HG03097 (cell line): ENCODE results near the gene KLK5.
"Not testable (repeated sequence)": the region's sequence is repeated elsewhere in the genome, so short reads cannot be mapped to it uniquely, and the experiment has no call there.

ENCODE experiments used
- ATAC-seq: cut with Tn5 transposase; IDR thresholded peaks from one replicate; pipeline ENCODE4 v1.9.1; 2021; ENCODE audit not compliant: unreplicated experiment, low FRiP score

Gene KLK5

DNA sequence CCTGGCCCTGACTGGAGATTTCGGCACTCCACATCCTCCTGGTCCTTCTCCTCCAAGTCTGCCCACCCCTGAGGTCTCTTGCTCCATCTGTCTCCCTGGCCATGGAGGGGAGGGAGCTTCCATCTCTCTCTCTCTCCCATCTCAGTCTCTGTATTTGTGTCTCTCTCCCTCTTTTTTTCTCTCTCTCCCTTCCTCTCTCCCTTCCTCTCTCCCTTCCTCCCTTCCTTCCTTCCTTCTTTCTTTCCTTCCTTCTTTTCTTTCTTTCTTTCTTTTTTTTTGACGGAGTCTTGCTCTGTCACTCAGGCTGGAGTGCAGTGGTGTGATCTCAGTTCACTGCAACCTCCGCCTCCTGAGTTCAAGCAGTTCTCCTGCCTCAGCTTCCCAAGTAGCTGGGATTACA is 17.0 kb upstream of the KLK5 start:
- not testable (repeated sequence) for ATAC-seq

DNA sequence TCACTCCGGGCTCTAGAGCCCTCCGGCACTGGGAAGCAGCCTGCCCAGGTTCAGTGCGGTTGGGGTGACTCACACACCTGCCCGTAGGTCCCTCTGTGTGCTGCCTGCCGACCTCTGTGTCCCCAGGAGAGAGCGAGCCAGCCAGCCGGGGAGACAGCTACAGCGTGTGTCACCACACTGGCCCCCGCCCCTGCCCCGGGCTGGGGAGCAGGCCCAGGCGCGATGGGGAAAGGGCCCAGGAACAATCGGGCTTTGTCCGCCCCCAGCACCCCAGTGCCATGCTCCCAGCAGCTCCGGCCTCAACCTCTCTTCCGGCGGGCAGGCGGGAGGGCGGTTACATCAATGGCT is 16.5 kb upstream of the KLK5 start, which contains the start of gene KLK6:
TSS of gene KLK6 (minus strand) at position 179 of the 348 bp plus-strand sequence. CDS start 1,487 bp downstream, outside the sequence.
- ATAC-seq, result no peak

DNA sequence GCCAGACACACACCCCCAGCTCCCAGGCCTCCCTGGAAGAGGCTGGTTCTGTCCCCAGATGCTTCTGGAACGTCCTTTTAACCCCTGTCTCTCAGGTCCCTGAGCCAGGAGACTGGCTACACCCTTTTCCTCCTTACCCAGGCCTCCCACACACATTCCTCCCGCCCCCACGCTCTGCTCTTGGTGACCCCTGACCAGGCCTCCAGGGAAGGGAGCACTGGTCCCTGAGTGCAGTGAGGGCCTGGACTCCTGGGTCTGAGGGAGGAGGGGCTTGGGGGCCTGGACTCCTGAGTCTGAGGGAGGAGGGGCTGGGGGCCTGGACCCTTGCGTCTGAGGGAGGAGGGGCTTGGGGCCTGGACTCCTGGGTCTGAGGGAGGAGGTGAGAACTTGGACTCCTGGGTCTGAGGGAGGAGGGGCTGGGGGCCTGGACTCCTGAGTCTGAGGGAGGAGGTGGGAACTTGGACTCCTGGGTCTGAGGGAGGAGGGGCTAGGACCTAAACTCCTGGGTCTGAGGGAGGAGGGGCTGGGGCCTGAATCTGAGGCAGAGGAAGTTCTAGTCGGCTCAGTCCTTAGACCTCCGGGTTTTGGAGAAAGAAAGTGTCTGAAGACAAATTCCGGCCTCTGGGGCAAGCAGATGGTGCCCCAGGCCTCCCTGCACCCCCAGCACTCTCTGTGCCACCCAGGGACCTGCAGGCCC is 16.0 kb upstream of the KLK5 start:
- ATAC-seq, result no peak

DNA sequence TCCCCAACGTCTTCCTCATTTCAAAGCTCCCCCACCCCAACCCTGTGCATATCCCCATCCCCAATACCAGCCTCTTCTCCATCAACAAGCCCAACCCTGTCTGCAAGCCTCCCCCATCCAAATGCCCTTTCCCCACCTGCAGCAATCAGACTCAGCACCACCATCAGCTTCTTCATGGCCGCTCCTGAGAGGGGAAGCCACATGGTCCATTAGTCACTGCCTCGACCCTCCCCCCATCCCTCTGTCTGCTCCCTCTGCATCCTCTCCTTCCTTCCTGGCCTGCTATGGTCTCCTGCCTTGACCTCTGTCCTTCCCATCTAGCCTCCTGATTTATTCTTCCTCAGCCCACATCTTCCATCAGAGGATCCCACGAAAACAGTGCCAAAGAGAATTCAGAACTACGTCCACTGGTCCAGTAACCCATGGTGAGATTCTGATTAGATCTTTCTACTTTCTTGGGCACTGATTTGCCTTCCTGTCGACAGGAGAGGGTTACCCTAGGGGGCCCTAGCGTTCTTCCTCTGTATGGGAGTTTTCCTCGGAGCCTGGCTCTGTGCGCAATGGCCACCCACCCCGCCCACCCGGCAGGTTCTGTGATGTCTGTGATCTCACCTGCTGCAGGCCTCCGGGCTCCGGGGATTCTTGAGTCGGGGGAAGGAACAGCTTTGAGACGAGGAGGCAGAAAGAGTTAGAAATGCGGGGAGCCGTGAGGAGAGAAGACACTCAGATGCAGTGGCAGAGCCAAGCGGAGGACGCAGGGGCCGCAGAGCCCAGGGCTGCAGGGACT is 15.3 kb upstream of the KLK5 start:
- ATAC-seq, result no peak

DNA sequence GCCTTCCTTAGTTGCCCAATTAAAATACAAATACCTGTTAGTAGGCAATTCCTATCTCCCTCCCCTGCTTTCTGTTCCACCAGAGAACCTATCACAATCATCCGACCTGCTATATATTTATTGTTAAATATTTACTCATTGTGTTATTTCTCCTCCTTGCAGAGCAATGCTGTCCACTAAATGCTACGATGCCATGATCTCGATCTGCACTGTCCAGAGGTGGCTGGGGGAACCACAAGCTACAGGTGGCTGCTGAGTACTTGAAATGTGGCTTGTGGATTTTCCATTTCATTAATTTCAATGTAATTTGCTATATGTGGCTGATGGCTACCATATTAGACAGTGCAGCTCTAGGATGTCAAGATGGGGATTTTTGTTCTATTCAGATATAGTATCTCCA is 11.4 kb upstream of the KLK5 start:
- no peak for ATAC-seq

DNA sequence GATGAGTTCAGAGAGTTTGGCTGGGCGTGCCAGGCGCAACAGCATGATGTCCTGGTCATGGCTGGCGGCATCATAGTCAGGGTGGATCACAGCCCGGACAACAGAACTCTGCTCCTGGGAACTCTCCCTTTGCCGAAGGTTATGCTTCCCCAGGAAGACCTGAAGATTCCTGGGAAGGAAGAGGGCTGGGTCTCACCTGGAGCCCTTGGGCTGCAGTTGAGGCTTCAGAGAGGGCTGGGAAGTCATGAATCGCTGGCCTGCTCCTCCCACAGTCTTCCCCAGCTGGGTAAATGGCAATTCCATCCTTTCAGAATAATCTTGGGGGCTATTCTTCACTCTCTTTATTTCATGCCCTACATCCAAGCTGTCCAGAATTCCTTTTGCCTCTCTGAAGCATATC is 10.5 kb upstream of the KLK5 start:
- ATAC-seq, result no peak

DNA sequence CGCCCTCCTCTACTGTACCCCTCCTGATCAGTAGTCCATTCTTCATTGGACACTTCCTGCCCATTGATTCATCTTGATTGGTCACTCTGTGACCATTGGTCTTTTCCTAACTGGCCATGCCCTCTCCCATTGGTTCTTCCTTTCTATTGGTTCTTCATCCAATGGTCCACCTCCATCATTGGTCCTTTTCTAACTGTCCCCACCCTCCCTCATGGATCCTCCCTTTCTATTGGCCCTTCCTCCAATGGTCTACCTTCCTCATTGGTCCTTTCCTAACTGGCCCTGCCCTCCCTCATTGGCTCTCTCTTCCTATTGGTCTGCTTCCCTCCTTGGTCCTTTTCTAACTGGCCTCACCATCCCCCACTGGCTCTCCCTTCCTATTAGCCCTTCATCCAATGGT is 9.4 kb upstream of the KLK5 start:
- no peak for ATAC-seq

DNA sequence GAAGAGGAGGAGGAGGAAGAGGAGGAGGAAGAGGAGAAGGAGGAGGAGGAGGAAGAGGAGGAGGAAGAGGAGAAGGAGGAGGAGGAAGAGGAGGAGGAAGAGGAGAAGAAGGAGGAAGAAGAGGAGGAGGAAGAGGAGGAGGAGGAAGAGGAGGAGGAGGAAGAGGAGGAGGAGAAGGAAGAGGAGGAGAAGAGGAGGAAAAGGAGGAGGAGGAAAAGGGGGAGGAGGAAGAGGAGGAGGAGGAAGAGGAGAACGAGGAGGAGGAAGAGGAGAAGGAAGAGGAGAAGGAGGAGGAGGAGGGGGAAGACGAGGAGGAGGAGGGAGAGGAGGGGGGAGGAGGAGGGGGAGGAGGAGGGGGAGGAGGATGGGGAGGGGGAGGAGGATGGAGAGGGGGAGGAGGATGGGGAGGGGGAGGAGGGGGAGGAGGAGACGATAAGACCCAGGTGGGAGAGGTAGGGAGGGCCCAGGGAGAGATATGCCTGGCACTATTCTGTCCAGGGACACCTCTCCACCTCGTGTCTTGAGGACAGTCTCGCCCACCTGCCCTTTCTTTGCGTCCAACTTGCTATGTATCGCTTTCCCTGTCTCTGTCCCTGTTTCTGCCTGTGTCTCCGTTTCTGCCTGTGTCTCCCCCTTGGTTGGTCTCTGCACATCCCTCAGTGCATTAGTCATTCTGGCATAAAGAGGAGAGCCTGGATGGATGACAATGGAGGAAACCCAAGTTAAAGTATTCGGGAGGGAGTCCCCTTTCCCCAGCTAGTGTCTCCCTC is 7.1 kb upstream of the KLK5 start:
- no peak for ATAC-seq

DNA sequence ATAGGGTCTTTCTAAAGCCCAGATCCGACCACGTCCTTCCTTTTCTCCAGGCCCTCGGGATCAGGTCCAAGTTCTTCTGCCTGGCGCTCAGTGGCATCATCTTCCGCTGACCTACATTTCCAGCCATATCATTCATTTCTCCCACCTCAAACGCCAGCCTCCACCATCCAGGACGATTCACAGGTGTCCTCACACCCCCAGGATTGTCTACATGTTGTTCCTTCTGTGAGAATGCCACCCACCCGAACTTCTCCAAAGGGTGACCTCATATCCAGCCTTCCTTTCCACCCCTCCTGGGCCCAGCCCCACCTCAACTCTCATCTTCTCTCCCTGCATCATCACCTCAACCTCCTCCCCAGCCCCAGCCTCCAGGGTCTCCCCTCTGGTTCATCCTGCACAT is 4.7 kb upstream of the KLK5 start:
- ATAC-seq, result no peak

DNA sequence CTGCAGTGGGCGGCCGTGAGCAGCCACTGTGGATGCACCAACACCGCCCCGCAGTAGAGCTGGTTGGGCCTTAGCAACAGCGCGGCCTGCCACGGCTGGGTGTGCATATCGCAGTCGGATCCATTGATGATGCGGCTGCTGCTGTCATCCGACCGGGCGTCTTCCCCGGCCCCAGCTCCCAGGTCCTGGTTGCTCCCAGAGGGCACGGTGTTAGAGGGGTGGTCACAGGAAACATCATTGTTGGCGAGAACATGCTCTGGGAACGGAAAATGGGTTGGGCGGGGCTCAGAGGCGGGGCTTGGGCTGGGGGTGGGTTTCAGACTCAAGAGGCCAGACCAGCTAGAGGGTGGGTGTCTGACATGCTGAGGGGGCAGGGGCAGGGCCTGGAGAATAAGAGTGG is 3.0 kb downstream of the KLK5 start:
- ATAC-seq, result no peak

DNA sequence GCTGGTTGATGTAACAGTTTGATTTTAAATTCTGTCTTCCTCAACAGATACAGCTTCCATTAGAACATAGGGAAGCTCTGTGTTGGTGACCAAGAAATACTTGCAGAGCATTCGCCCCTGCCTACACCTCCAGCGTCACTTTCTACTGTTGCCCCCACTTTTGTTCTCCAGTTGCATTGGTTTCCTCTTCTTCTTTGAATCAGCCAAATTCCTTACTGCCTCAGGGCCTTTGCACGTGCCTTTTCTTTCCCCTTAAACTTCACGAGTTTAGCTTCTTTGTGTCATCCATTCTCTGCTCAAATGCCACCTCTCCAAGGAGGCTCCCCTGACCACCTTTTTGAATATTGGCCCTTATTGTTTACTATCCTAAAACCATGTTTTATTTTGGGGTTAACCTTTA is 5.7 kb downstream of the KLK5 start:
- ATAC-seq, result no peak

DNA sequence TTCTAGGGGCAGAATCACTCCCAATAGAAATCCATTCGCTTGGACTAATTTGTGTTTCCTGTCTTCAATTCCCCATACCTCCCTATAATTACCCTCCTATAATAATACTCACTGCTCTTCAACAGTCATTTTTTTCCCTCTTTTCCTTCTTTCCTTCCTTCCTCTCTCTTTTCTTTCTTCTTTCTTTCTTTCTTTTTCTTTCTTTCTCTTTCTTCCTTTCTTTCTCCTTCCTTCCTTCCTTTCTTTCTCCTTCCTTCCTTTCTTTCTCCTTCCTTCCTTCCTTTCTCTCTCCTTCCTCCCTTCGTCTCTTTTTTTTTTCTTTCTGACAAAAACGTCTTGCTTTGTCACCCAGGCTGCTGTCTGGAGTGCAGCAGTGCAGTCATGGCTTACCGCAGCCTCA is 8.0 kb downstream of the KLK5 start:
- ATAC-seq, result no peak

DNA sequence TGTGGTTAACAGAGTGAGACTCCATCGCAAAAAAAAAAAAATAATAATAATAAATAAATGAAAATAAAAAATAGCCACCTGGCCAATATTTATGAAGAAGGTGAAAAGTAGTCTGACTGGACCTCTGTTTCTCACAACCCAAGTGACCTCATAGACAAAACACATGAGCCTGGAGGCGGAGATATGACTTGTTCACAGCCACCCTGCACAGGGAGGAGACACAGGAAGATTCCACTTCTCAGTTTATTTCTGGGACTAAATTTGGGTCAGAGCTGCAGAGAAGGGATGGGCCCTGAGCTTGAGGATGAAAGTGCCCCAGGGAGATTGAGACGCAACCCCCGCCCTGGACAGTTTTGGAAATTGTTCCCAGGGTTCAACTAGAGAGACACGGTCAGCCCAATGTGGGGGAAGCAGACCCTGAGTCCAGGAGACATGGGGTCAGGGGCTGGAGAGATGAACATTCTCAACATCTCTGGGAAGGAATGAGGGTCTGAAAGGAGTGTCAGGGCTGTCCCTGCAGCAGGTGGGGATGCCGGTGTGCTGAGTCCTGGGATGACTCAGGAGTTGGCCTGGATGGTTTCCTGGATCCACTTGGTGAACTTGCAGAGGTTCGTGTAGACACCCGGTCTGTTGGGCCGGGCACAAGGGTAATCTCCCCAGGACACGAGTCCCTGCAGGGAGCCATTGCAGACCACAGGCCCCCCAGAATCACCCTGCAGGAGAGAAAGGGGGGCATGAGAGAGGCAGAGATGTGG is 9.6 kb downstream of the KLK5 start:
- no peak for ATAC-seq

DNA sequence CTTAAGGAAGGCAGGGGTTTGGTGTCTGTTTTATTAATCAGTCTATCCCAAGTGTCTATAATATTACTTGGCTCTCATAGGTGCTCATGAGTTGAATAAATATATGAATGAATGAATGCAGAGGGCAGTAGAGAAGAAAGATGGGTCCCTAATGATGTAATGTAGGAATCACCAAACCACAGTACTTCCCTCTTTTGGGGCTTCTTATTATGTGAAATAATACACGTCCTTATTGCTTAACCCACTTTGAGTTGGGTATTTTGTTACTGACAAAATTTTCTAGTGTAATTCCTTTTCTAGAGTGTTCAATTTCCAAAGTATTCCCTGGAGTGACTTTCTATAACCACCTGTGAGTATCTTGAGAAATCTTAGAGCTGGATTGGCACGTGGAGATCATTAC is 13.2 kb downstream of the KLK5 start:
- ATAC-seq, result no peak

DNA sequence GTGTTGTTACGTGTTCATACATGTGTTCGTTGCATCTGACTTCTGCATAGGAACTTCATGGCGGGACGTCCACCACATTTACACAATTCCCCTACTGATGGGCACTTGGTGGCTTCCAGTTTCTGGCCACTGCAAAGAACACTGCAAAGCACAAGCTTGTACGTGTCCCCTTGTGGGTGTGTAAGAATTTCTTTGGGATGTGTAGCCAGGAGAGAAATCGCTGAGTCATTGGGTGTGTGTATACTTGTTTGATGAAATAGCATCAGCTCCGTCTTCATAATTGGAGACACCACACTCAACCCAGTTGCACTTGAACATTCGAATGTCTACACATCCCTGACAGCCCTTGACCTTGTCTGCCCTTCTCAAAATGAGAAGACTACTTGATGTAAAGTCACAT is 19.2 kb downstream of the KLK5 start:
- ATAC-seq, result no peak

DNA sequence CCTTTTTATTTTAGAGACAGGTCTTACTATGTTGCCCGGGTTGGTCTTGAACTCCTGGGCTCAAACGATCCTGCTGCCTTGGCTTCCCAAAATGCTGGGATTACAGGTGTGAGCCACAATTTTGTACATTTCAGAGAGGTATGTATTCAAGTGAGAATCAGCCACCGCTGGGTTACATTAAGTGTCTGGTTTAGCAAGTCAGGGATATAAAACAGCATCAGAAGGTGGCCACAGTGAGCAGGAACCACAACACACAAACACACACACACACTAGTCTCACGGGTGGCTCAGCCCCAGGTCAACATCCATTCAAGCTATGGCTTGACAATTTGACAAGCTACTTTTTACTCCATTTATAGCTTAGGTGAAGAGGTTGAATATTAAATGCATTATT is 20.2 kb downstream of the KLK5 start:
- no peak for ATAC-seq

DNA sequence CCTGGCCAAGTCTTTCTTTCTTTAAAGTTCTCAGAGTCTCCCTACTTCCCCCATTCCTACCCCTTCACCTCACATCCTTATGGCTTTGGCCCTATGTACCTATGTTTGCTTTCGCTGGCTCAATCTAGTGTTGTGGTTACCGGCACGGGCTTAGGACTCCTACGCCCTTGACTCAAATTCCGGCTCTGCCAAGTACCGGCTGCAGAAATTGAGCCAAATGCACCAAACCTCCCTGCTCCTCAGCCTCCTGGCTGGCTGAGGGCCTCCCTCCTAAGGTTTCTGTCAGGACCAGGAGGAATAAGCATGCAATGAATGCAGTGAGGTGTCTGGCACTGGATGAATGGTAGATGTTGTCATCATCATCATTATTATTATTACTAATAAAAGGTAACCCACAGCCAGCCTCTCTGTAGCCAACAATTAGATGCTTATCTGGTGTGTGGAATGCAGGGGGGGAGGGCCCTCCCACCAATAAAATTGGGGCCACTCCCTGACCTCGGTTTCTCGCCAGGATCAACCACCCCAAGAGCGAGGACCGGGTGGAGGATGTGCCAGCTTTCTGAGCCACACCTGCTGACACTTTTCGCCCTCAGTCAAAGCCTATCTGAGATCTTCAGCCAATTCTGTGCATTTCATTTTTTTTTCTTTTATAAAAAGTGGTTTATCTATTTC is 20.7 kb downstream of the KLK5 start:
- no peak for ATAC-seq

DNA sequence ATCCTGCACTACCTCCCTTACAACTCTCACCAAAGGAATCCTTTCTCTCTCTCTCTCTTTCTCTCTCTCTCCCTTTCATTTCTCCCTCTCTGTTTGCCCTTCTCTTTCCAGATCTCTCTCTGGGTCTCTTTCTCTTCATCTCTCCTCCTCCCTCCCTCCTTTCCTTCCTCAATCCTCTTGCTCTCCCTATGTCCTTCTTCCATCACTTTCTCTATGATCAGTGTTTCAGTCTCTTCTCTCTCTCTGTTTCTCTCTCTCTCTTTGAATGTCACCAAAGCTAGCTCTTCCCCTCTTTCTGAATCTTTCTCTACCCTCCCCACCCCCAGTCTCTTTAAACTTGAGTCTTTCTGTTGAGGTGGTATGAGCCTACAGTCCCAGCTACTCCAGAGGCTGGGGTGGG is 21.8 kb downstream of the KLK5 start:
- no peak for ATAC-seq

DNA sequence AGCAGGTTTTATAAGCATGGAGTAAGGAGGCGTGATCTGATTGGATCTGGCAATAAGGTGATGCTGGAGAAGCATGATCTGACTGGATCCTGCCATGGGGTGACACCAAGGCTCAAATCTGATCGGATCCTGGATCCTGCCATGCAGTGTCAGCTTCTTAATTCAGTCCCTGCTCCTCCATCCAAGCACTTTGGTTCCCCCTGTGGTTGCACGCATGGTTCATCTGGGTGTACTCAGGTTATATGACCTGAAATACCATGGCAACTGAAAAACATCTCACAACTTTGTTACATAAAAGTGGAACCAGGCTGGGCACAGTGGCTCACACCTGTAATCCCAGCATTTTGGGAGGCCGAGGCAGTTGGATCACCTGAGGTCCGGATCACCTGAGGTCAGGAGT is 24.0 kb downstream of the KLK5 start:
- no peak for ATAC-seq

DNA sequence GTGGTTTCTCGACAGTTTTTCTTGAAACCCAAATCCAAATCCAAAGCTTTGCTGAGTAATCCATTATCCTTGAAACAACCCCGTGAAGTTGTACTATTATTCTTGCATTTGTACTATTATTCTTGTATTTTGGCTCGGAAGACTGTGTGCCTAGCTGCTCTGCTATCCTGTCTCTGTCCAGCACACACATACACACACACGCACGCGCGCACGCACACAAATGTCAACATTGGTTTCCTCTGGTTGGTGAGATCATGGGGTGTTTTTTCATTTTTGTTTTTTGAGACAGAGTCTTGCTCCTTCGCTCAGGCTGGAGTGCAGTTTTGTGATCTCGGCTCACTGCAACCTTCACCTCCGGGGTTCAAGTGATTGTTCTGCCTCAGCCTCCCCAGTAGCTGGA is 26.7 kb downstream of the KLK5 start:
- ATAC-seq, result no peak
